HUES6 (cell line): ENCODE results near the gene CALN1.

Experiments
- H3K27ac ChIP-seq: 2 replicates; pipeline ENCODE4 v1.7.0; 2013; ENCODE audit warnings: low read depth, mild to moderate bottlenecking, low read length, inconsistent platforms
- H3K27me3 ChIP-seq: 2 replicates; pipeline ENCODE4 v1.6.1; 2013; ENCODE audit warnings: low read length; ENCODE audit not compliant: control insufficient read depth, insufficient read depth
- H3K36me3 ChIP-seq: 2 replicates; pipeline ENCODE4 v1.6.1; 2013; ENCODE audit warnings: low read length; ENCODE audit not compliant: control insufficient read depth, insufficient read depth
- H3K4me1 ChIP-seq: 2 replicates; pipeline ENCODE4 v1.6.1; 2013; ENCODE audit warnings: low read length; ENCODE audit not compliant: control insufficient read depth, insufficient read depth
- H3K4me3 ChIP-seq: 2 replicates; pipeline ENCODE4 v1.5.1; 2013; ENCODE audit warnings: low read depth, low read length
- H3K9ac ChIP-seq: one replicate; pipeline ENCODE4 v1.6.1; 2013; ENCODE audit warnings: mild to moderate bottlenecking, low read length
- H3K9me3 ChIP-seq: 2 replicates; pipeline ENCODE4 v1.6.1; 2013; ENCODE audit warnings: low read depth, low read length; ENCODE audit not compliant: control insufficient read depth, insufficient read depth

The CALN1 gene

DNA sequence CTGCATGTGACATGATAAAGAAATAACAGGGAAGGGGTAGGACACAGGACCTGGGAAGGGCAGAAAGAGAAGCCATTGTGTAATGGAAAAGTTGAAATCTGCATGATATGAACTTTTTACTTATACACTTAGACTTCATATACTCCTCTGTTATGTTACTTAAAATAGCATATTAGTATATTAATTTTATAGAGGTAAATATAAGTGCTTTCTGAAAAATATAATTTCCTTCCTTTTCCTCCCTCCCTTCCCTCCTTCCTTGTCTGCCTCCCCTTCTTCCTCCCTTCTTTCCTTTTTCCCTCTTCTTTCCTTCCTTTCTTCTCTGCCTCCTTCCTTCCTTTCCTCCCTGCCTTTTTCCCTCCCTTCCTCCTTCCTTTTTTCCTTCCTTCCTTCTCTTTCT lies 363.7 kb downstream of the CALN1 start:
- Histone ChIP-seq H3K27ac (no peak overlapping the region), H3K4me3 (no peak overlapping the region), H3K4me1 (no peaks in the 10 kb centered on the region), H3K9me3 (no peaks in the 10 kb centered on the region), H3K27me3 (no peaks in the 10 kb centered on the region), H3K36me3 (no peaks in the 10 kb centered on the region), H3K9ac (no peak overlapping the region)

DNA sequence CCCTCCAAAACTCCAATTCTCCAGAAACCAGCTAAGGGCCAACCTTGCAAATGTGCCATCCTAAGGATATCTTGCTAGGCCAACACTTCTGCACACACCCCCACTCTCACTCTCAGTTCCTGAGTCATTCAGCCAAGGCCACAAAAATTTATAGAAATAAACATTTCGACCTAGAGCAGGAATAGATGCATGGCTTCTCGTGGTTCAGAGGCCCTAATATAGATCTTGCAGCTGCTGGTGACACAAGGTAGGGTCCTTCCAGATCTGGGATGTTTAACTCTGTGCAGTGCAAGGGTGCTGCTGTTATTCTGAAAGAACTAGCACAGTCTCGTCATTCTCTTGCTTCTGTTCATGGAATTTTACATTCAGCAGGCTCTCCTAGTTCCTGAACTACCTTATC lies 369.3 kb downstream of the CALN1 start:
- H3K27ac ChIP-seq: no peak overlapping the region
- no peak overlapping the region for H3K9ac ChIP-seq
- no peaks in the 10 kb centered on the region for H3K4me1 ChIP-seq
- H3K27me3 ChIP-seq: no peaks in the 10 kb centered on the region
- H3K9me3 ChIP-seq: no peaks in the 10 kb centered on the region
- H3K36me3 ChIP-seq: no peaks in the 10 kb centered on the region
- H3K4me3 ChIP-seq: no peak overlapping the region

DNA sequence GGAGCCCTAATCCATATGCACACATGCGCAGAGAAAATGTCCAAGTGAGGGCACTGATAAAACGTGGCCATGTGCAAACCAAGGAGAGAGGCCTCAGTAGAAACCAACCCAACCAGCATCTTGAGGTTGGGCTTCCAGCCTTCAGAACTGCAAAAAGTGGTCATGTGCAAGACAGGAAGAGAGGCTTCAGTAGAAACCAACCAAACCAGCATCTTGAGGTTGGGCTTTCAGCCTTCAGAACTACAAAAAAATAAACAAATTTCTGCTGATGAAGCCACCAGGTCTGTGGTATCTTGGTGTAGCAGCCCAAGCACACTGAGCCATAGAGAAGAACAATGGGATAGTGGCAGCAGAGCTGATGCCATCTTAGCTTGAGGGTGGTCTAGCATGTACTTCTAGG lies 371.5 kb downstream of the CALN1 start:
- Histone ChIP-seq H3K9me3 (no peaks in the 10 kb centered on the region), H3K36me3 (no peaks in the 10 kb centered on the region), H3K4me3 (no peak overlapping the region), H3K27ac (no peak overlapping the region), H3K9ac (no peak overlapping the region), H3K4me1 (no peaks in the 10 kb centered on the region), H3K27me3 (no peaks in the 10 kb centered on the region)

DNA sequence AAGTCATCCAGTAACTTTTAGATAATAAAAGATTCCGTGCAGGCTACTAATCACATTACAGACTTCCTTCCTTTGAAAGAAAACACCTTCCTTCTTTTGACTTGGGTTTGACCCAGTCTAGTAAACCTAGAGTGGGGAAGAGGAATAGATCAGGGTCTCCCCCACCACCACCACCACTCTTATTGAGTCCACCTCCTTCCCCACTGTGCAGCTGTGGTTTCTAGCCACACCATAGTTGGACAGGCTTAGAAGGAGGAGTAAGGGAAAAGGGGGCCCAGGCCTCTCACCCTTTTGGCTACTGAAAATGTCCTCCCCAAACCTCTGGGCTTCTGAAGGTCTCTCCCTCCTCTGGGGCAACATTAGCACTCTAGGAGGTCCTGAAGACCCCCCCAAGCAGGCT lies 372.7 kb downstream of the CALN1 start:
- Histone ChIP-seq H3K9me3 (no peaks in the 10 kb centered on the region), H3K36me3 (no peaks in the 10 kb centered on the region), H3K4me3 (no peak overlapping the region), H3K9ac (no peak overlapping the region), H3K27ac (no peak overlapping the region), H3K27me3 (no peaks in the 10 kb centered on the region), H3K4me1 (no peaks in the 10 kb centered on the region)

DNA sequence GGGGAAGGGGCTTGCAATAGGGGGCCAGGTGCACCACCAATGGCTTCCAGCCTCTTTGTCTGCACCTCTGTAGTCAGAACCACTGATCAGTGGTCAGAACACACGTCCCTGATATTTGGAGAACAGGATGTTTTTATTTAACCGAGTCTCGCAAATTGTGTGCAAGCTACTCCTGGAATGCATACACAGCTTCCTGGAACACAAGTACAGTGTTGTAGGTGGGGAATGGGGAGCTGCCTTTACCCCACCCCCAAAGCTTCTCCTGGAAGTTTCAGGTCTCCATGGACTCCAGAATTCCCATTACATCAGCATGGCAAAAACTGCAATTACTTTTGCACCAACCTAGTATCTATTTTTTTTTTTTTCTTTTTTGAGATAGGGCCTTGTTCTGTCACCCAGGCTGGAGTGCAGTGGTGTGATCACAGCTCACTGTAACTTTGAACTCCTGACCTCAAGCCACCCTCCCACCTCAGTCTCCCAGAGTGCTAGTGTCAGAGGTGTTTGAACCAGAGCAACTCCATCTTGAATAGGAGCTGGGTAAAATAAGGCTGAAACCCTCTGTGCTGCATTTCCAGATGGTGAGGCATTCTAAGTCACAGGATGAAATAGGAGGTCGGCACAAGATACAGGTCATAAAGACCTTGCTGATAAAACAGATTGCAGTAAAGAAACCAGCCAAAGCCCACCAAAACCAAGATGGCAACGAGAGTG lies 374.0 kb downstream of the CALN1 start:
- H3K27ac ChIP-seq: no peak overlapping the region
- H3K4me3 ChIP-seq: no peak overlapping the region
- H3K9me3 ChIP-seq: no peaks in the 10 kb centered on the region
- no peaks in the 10 kb centered on the region for H3K27me3 ChIP-seq
- no peak overlapping the region for H3K9ac ChIP-seq
- no peaks in the 10 kb centered on the region for H3K4me1 ChIP-seq
- no peaks in the 10 kb centered on the region for H3K36me3 ChIP-seq

DNA sequence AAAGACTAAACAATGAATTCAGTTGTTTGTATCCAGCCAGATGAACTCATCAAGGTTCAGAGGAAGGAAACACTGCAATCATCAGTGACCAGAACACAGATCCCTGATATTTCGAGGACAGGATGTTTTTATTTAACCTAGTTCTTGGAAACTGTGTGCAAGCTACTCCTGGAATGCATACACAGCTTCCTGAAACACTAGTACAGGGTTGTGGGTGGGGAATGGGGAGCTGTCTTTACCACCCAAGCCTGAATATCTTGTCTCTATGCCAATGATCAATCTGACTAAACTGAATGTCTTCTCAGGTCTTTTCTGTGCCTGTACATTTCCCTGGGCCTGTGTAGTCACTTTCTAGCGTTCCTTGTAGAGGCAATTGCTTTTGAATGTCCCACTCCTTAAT lies 374.6 kb downstream of the CALN1 start:
- no peaks in the 10 kb centered on the region for H3K27me3 ChIP-seq
- H3K27ac ChIP-seq: no peak overlapping the region
- no peak overlapping the region for H3K4me3 ChIP-seq
- H3K9me3 ChIP-seq: no peaks in the 10 kb centered on the region
- no peaks in the 10 kb centered on the region for H3K36me3 ChIP-seq
- no peak overlapping the region for H3K9ac ChIP-seq
- H3K4me1 ChIP-seq: no peaks in the 10 kb centered on the region

DNA sequence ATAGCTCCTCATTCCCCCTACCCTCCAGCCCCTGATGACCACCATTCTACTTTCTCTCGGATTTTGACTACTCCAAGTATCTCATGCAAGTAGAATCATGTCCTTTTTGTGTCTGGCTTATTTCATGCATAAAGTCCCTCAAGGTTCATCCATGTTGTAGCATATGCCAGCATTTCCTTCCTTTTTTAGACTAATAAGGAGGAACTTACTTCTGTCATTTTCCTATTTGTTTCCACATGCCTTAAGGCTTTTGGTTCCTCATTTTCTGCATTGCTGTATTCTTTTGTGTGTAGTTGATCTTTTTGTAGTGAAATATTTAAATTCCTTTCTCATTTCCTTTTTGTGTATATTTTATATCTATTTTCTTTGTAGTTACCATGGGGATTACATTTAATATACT lies 376.9 kb downstream of the CALN1 start:
- Histone ChIP-seq H3K27me3 (no peaks in the 10 kb centered on the region), H3K36me3 (no peaks in the 10 kb centered on the region), H3K9ac (no peak overlapping the region), H3K9me3 (no peaks in the 10 kb centered on the region), H3K4me1 (no peaks in the 10 kb centered on the region), H3K4me3 (no peak overlapping the region), H3K27ac (no peak overlapping the region)

DNA sequence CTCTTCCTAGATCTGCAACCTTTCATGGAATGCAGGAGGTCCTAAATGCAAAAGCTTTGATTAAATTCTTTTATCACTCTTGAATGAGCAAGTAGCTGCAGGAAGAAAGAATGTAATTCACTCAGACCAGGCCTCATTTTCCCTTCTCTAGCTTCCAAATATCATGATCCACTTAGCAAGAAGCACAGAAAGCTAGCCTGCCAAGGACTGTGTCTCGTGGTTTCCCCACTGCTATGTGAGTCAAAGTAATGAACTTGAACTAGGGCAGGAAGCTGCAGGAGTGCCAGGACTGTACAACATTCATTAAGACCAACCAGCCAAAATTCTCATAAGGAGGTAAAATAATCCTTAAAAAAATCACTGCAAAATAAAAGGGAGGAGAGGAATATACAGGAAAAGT lies 379.2 kb downstream of the CALN1 start:
- Histone ChIP-seq H3K9ac (no peak overlapping the region), H3K27me3 (no peaks in the 10 kb centered on the region), H3K4me1 (no peaks in the 10 kb centered on the region), H3K4me3 (no peak overlapping the region), H3K9me3 (0 out of 2 replicates have a peak, but pooled peaks cover 4% of the 10 kb centered on the region), H3K27ac (no peak overlapping the region), H3K36me3 (no peaks in the 10 kb centered on the region)

DNA sequence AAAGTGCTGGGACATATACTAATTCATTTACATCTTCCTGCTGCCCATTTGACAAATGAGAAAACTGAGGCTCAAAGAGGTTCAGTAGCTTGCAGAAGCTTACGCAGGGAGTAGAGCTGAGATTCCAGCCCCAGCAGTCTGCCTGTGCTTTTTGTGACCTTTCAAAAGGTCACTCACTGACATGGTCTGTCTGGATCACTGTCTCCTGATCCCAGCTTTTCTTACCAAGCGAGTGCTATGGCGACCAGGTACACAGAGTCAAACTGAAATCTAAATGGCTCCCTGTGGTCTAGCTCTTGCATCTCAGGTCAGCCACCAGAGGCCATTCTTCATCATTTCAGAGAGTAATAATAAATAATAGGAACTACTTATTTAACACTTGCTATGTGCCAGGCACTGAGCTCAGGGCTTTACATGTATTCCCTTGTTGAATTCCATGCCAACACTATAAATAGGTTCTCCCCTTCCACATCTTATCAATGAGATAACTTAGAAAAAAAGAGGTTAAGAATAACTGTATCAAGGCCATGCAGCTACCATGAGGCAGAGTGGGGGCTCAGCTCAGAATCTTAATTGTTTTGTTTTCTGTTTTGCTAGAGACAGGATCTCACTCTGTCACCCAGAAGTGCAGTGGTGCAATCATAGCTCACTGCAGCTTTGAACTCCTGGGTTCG lies 381.0 kb downstream of the CALN1 start:
- Histone ChIP-seq H3K36me3 (no peaks in the 10 kb centered on the region), H3K27me3 (no peaks in the 10 kb centered on the region), H3K27ac (no peak overlapping the region), H3K4me3 (no peak overlapping the region), H3K9me3 (0 out of 2 replicates have a peak, but pooled peaks cover 4% of the 10 kb centered on the region), H3K9ac (no peak overlapping the region), H3K4me1 (no peaks in the 10 kb centered on the region)

DNA sequence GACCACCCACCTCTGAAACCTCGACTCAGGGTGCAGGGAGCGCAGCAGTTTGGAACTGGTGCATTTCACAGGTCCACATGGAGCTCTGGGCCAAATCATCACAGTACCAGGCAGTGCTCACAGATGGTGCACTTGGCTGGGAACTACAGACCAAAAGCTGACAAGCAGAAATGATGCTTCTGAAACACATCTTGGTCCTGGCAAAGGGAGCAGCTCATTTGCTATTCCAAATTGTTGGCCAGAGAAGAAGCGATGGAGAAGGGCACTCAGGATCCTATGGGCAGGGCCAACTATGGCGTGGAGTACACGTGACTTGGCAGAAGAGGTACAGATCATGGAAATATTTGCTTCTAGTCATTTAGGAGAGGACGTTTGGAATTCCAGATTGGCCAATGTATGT lies 383.9 kb downstream of the CALN1 start:
- Histone ChIP-seq H3K4me1 (no peaks in the 10 kb centered on the region), H3K4me3 (no peak overlapping the region), H3K9me3 (0 out of 2 replicates have a peak, but pooled peaks cover 4% of the 10 kb centered on the region), H3K36me3 (no peaks in the 10 kb centered on the region), H3K27ac (no peak overlapping the region), H3K9ac (no peak overlapping the region), H3K27me3 (no peaks in the 10 kb centered on the region)

DNA sequence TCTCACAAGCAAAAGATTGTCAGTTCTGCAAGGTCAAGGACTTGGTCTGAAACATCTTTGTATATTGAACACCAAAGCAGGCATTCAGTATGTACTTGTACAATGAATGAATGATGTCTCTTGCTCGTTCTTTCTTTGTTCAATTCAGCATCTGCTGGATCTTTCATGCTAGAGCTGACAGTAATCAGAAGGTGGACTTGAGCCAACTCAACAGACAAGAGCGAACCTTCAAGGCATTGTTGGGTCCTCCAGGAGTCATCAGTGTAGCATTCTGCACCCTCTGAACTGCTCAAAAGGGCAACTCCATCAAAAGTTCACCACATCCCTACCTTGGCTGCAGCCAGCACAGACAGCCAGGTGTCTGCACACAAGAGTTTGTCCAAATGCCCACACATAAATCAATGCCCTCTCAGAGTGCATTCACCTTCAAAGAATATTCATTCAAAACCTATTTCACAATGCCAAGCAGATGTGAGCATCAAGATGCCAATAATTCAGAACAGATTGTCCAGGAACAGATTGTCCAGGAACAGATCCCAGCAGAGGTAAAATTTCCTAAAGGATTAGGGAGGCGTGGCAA lies 386.7 kb downstream of the CALN1 start:
- no peak overlapping the region for H3K27ac ChIP-seq
- H3K4me1 ChIP-seq: no peaks in the 10 kb centered on the region
- no peak overlapping the region for H3K4me3 ChIP-seq
- no peaks in the 10 kb centered on the region for H3K27me3 ChIP-seq
- 0 out of 2 replicates have a peak, but pooled peaks cover 4% of the 10 kb centered on the region for H3K9me3 ChIP-seq
- no peaks in the 10 kb centered on the region for H3K36me3 ChIP-seq
- H3K9ac ChIP-seq: no peak overlapping the region
